OCI-LY3 (cell line): ENCODE results near the gene PET100.

Experiments
- EZH2phosphoT487 ChIP-seq: fragments of 200-600 bp; shearing (Covaris generic); IDR thresholded peaks from 2 replicates; pipeline ENCODE4 v1.6.1; 2018; ENCODE audit warnings: antibody characterized with exemption, mixed run types, low read depth
- TF ChIP-seq, protein P1 (sequence below): fragments of 200-600, 300-600 bp; sonication (generic); IDR thresholded peaks from 2 replicates; pipeline ENCODE4 v1.5.1; 2014; ENCODE audit warnings: antibody characterized with exemption, low read length, low read depth

DNA sequence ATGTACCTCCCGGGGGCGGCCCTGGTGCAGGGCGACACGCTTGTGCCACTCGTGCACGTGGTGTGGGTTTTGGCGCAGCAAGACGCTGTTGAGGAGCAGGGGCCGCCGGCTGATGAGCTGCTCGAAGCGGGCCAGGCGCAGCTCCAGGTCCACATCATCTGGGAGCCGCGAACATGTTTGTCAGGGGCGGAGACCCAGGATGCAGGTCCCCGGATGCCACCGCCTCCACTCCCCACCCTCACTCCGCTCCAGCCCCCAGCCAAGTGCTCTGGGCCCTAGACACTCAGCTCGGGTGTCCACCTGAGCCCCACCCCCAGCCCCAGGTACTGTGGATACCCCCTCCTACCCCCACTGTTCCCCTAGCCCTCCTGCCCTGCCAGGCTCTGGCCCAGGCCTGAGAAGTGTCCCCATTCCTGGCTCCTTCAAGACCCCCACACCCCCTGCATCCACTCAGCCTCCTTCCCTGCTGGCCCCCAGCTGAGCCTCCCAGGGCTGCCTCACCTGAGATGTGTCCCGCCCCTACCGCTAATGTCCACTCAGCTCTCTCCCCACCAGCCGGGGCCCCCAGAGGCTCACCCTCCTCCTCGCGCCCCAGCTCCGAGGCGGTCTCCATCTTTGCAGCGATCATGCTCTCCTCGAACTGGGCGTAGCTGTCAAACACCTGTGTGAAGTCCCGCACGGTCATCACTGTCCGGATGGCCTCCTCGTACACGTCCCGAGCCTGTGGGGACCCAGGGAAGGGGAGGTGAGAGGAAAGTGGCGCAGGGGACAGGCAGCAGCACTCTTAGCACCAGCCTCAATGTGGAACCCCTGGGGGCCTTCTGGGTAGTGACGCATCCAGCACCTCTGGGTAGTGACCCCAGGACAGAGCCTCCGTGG lies 5.6 kb upstream of the PET100 start:
- TF ChIP-seq, protein P1, sequence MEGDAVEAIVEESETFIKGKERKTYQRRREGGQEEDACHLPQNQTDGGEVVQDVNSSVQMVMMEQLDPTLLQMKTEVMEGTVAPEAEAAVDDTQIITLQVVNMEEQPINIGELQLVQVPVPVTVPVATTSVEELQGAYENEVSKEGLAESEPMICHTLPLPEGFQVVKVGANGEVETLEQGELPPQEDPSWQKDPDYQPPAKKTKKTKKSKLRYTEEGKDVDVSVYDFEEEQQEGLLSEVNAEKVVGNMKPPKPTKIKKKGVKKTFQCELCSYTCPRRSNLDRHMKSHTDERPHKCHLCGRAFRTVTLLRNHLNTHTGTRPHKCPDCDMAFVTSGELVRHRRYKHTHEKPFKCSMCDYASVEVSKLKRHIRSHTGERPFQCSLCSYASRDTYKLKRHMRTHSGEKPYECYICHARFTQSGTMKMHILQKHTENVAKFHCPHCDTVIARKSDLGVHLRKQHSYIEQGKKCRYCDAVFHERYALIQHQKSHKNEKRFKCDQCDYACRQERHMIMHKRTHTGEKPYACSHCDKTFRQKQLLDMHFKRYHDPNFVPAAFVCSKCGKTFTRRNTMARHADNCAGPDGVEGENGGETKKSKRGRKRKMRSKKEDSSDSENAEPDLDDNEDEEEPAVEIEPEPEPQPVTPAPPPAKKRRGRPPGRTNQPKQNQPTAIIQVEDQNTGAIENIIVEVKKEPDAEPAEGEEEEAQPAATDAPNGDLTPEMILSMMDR = no peak
- TF ChIP-seq EZH2phosphoT487 = no peak
